Breast epithelium (tissue), 3 donors: ENCODE results near the gene PLK5.

Source experiments
- POLR2A ChIP-seq: fragments of 450-650 bp; IDR thresholded peaks from one replicate; pipeline ENCODE4 v1.6.1; 2016; ENCODE audit warnings: antibody characterized with exemption, mild to moderate bottlenecking, moderate library complexity
- POLR2AphosphoS5 ChIP-seq, 3 donors: sonication (generic); formaldehyde crosslinking; IDR thresholded peaks; one replicate each; pipeline ENCODE4 v1.6.1; 2017; ENCODE audit warnings: antibody characterized with exemption in 3 of 3
- TF ChIP-seq, protein P1 (sequence below), 3 donors: fragments of 450-650 bp; IDR thresholded peaks; one replicate each; pipeline ENCODE4 v1.5.1; 2016 to 2017; ENCODE audit warnings: antibody characterized with exemption in 3 of 3, mild to moderate bottlenecking in 3 of 3, moderate library complexity in 3 of 3

DNA sequence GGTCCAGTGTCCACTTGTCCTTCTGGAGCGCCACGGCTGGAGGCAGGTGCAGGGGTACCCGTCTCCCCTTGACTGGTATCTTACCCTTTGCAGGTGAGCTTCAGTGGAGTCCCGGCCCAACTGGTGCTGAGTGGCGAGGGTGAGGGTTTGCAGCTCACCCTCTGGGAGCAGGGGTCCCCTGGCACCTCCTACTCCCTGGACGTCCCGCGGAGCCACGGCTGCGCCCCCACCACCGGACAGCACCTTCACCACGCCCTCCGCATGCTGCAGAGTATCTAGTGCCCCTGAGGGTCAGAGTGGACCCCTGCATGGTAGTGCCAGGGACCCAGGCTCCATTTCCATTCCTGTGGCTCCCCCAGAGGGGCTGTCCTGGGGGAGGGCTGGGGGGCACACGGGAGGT, 11.1 kb downstream of the PLK5 start:
- no peak for TF ChIP-seq POLR2A
- TF ChIP-seq, protein P1, sequence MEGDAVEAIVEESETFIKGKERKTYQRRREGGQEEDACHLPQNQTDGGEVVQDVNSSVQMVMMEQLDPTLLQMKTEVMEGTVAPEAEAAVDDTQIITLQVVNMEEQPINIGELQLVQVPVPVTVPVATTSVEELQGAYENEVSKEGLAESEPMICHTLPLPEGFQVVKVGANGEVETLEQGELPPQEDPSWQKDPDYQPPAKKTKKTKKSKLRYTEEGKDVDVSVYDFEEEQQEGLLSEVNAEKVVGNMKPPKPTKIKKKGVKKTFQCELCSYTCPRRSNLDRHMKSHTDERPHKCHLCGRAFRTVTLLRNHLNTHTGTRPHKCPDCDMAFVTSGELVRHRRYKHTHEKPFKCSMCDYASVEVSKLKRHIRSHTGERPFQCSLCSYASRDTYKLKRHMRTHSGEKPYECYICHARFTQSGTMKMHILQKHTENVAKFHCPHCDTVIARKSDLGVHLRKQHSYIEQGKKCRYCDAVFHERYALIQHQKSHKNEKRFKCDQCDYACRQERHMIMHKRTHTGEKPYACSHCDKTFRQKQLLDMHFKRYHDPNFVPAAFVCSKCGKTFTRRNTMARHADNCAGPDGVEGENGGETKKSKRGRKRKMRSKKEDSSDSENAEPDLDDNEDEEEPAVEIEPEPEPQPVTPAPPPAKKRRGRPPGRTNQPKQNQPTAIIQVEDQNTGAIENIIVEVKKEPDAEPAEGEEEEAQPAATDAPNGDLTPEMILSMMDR (IDR thresholded peaks at IDR 0.05) = no peak
- no peak for TF ChIP-seq POLR2AphosphoS5 (IDR thresholded peaks at IDR 0.05)
